HG02938 (cell line): ENCODE measurements around the gene WNK2.

Source experiments
- ATAC-seq: cut with Tn5 transposase; IDR thresholded peaks from one replicate; pipeline ENCODE4 v1.9.1; 2021; ENCODE audit warnings: mild to moderate bottlenecking, moderate library complexity; ENCODE audit not compliant: unreplicated experiment

WNK2 gene

DNA sequence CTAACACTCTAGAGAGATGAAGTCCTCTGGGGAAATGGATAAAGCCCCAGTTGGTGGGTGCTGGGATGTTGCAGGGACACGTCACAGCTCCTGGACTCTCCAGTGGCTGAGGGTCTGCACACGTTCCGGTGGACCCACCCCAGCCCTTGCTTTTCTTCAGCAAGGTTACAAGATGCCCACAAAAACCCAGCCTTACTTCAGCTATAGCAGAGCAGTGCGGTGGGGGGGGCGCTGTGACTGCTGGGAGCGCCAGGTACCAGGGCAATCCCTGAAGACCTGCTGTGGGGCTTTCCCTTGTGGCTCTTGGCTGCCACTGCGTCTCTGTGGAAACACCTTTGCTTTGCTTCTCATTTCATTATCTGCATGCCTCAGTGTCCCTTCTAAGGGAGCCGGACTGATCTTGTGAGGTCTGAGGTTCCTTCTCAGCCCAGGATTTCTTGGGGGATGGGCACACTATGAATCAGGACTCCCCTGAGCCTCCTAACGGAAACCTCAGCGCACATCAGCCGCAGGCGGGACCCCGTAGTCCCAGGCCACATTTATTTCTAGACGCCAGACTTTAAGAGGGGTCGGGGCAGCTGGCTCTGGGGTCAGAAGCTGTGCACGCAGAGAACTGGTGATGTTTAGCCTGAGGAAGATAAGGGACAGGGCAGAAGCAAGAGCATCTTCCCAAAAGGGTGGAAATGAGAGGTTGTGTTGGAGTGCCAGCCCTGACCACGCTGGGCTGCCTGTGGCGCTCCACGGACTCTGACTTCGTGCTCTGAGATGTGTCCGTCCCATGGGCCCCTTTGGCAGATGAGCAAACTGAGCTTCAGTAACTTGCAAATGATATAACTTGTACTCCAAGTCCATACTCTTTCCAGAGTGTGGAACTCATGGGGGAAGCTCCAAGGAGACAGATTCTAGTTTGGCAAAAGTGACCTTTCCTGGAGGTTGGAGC is 106.8 kb downstream of the WNK2 start:
- no peak for ATAC-seq

- ATAC-seq, result no peak
These were observed 107.8 kb downstream of the WNK2 start for GRCh38 chr9:93291536-93292287.

GRCh38 chr9:93292288-93292615 is 108.3 kb downstream of the WNK2 start:
- no peak for ATAC-seq

- ATAC-seq, result no peak
These were observed 108.9 kb downstream of the WNK2 start for GRCh38 chr9:93292664-93293328.

DNA sequence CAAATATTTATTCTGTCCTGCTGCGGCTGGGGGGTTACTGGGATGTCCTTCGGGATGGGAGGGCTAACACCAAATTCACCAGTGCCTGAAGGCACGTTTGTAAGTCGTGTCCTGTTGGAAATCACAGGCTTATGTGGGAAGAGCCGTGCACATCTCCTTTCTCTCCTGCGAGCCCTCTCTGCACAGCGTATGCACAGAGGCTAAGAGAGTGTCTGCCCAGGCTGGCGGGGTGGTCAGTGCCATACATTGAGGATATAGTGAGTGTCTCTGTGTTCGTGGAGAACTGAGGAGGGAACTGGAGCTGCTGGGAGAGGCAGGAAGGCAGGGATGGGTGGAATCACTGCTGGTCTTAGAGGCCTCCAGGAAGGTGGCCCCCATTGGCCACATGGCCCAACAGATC is 110.1 kb downstream of the WNK2 start:
- ATAC-seq, result no peak

DNA sequence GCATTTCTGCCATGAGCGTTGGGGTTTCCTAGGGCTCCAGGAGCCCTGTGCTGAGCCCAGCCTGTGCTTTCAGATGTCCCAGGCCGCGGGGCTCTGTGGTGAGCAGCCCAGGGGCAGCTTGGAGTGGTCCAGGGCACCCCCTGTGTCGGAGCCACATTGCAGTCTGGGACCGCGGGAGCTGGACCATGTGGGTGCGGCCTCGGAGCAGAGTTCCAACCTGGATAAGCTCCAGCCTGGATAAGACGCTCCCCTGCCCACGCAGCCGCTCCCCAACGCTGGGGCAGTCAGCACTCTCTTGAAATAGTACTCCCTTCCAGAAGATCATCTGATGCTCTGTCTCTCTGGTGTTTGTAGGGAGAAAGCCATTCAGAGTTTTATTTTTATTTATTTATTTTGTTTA is 111.1 kb downstream of the WNK2 start:
- ATAC-seq, result no peak

GRCh38 chr9:93295456-93296076 is 111.6 kb downstream of the WNK2 start:
- no peak for ATAC-seq

- ATAC-seq, result no peak
These were observed 113.0 kb downstream of the WNK2 start for GRCh38 chr9:93296889-93297480.

DNA sequence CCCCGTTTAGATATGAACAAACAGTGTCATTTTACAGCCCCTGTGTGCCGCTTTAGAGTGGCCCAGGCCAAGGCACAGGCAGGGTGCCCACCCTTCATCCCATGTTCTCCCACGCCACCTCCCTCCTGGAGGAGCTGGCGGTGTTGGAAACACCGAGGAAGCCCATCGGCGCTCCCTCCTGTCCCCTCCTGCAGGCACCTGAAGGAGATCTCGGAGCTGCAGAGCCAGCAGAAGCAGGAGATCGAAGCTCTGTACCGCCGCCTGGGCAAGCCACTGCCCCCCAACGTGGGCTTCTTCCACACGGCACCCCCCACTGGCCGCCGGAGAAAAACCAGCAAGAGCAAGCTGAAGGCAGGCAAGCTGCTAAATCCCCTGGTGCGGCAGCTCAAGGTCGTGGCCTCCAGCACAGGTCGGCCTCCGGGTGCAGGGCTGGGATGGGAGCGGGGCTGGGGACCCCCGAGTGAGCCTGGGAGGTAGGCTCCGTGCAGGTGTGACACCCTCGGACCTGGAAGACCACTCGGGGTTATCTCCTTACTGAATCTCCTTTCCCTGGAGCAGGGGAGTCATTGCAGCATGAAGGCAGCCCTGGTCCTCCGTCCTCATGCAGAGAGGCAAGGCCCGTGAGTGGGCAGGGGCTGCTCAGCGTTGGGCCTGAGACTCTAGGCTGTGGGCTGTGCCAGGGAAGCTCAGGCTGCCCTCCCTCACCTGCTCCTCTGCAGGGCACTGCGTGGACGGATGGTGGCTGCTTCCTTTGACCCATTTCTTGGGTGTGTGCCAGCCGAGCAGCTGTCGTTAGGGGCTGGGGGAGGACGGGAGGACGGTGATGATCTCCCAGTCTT is 113.9 kb downstream of the WNK2 start:
- ATAC-seq, result no peak

GRCh38 chr9:93298498-93299417 is 114.8 kb downstream of the WNK2 start:
- no peak for ATAC-seq

- ATAC-seq, result no peak
These were observed 115.7 kb downstream of the WNK2 start for GRCh38 chr9:93299418-93300174.

GRCh38 chr9:93300175-93300572 is 116.2 kb downstream of the WNK2 start:
- no peak for ATAC-seq

- no peak for ATAC-seq
These were observed 116.7 kb downstream of the WNK2 start for GRCh38 chr9:93300585-93301081.

- no peak for ATAC-seq
These were observed 117.4 kb downstream of the WNK2 start for GRCh38 chr9:93301291-93301811.

GRCh38 chr9:93301911-93302541 is 118.1 kb downstream of the WNK2 start:
- ATAC-seq, result no peak

- ATAC-seq, result no peak
These were observed 118.8 kb downstream of the WNK2 start for GRCh38 chr9:93302586-93303257.
